ENCODE measurements around the gene IKZF3.

- no peak for TF ChIP-seq POLR2AphosphoS5 (IDR thresholded peaks at IDR 0.05)
- TF ChIP-seq CTCF (IDR thresholded peaks at IDR 0.05) = no peak
- no peak for TF ChIP-seq POLR2A (IDR thresholded peaks at IDR 0.05)
- TF ChIP-seq EP300 (IDR thresholded peaks at IDR 0.05) = no peak
Observed at GRCh38 chr17:39781031-39781860, 82.9 kb downstream of the IKZF3 start.

All from stomach (tissue), 4 donors.